Vagina (tissue), 2 donors: ENCODE measurements around the gene ATXN1. TPM values are rescaled to one million over a fixed set of nuclear protein-coding genes. Genes with fewer than 3 reads are reported as not detected.
A peak's percentile ranks its signal among the peaks of the same experiment; 100 is the strongest.

Source experiments
- DNase-seq, 2 donors: peaks; one replicate each; pipeline ENCODE4 v3.0.0-alpha.2; 2017; ENCODE audit errors: extremely low spot score in 2 of 2
- H3K27ac ChIP-seq: fragments of 200-600 bp; sonication (generic); one replicate; pipeline ENCODE4 v1.5.1; 2019
- H3K27me3 ChIP-seq: fragments of 200-600 bp; sonication (generic); one replicate; pipeline ENCODE4 v1.5.1; 2019
- H3K36me3 ChIP-seq, 2 donors: fragments of 200-600 bp; sonication (generic); one replicate each; pipeline ENCODE4 v1.5.1; 2017 to 2019
- H3K4me1 ChIP-seq: fragments of 200-600 bp; sonication (generic); one replicate; pipeline ENCODE4 v1.5.1; 2019
- H3K4me3 ChIP-seq, 2 donors: fragments of 200-600 bp; sonication (generic); 1 replicate in 1 of 2; 2 replicates in 1 of 2; pipeline ENCODE4 v1.5.1; 2016 to 2019
- H3K9me3 ChIP-seq: fragments of 200-600 bp; sonication (generic); one replicate; pipeline ENCODE4 v1.5.1; 2019
- POLR2A ChIP-seq, 2 donors: fragments of 450-650 bp; IDR thresholded peaks; one replicate each; pipeline ENCODE4 v1.6.1; 2017; ENCODE audit warnings: antibody characterized with exemption in 2 of 2, mild to moderate bottlenecking in 2 of 2, moderate library complexity in 2 of 2
- POLR2AphosphoS5 ChIP-seq, 2 donors: sonication (generic); formaldehyde crosslinking; IDR thresholded peaks; one replicate each; pipeline ENCODE4 v1.9.0; 2017; ENCODE audit warnings: antibody characterized with exemption in 2 of 2, mild to moderate bottlenecking in 2 of 2, low read depth in 1 of 2; ENCODE audit not compliant: insufficient read depth in 1 of 2
- intact Hi-C: fragments of 100-400 bp; cut with DNase I; formaldehyde crosslinking; loops from one replicate; pipeline ENCODE4 v1.15.1; 2023
- total RNA-seq: library from RNA; depleted of rRNA; stranded (reverse); fragments of >200 nt; gene quantifications from one replicate; pipeline ENCODE4 v1.2.3, GENCODE V29; 2016
- TF ChIP-seq, protein P1 (sequence below), 3 experiments: fragments of 450-650 bp in 2 of 3; fragments of 200-600 bp in 1 of 3; sonication (generic) in 1 of 3; IDR thresholded peaks; one replicate each; pipeline ENCODE4 v1.5.1; 2017 to 2019; ENCODE audit warnings: antibody characterized with exemption in 3 of 3, mild to moderate bottlenecking in 2 of 3, moderate library complexity in 2 of 3

The ATXN1 gene
- total RNA-seq, 1 donor from 2014 or later: 43.2 TPM

DNA sequence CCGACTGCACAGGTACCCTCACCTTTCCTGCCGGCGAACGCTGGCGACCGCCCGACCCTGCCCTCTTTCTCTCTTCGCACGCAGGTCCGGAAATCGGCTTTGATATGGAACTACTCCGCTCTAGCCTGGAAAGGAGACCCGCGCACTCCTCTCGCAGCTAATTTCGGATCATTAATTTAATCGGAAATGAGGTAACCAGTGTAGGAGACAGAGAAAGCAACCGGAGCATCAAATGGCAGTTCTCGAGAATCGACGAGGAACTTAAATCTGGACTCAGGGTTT, 949 bp upstream of the ATXN1 start:
- no peaks in the 10 kb centered on the region for H3K36me3 ChIP-seq
- peak overlapping the region; percentile 88 to 93 for H3K4me3 ChIP-seq
- DNase-seq: no peak
- H3K27ac ChIP-seq: peak overlapping the region; percentile 99
- intact Hi-C loops: loop anchor here (5.0 to 10.0 kb wide), 4 partner anchors 217 to 430 kb away; no protein-coding TSS in a partner anchor
- TF ChIP-seq POLR2A (IDR thresholded peaks at IDR 0.05) (no peak), POLR2AphosphoS5 (IDR thresholded peaks at IDR 0.05; ENCODE audit: insufficient read depth in 1 of 2, low read depth in 1 of 2) (peak in 1 of 2 donors; percentile 50)
- TF ChIP-seq, protein P1, sequence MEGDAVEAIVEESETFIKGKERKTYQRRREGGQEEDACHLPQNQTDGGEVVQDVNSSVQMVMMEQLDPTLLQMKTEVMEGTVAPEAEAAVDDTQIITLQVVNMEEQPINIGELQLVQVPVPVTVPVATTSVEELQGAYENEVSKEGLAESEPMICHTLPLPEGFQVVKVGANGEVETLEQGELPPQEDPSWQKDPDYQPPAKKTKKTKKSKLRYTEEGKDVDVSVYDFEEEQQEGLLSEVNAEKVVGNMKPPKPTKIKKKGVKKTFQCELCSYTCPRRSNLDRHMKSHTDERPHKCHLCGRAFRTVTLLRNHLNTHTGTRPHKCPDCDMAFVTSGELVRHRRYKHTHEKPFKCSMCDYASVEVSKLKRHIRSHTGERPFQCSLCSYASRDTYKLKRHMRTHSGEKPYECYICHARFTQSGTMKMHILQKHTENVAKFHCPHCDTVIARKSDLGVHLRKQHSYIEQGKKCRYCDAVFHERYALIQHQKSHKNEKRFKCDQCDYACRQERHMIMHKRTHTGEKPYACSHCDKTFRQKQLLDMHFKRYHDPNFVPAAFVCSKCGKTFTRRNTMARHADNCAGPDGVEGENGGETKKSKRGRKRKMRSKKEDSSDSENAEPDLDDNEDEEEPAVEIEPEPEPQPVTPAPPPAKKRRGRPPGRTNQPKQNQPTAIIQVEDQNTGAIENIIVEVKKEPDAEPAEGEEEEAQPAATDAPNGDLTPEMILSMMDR (IDR thresholded peaks at IDR 0.05): no peak
- H3K9me3 ChIP-seq: no peaks in the 10 kb centered on the region
- H3K4me1 ChIP-seq: peaks cover 33% of the 10 kb centered on the region
- no peaks in the 10 kb centered on the region for H3K27me3 ChIP-seq

DNA sequence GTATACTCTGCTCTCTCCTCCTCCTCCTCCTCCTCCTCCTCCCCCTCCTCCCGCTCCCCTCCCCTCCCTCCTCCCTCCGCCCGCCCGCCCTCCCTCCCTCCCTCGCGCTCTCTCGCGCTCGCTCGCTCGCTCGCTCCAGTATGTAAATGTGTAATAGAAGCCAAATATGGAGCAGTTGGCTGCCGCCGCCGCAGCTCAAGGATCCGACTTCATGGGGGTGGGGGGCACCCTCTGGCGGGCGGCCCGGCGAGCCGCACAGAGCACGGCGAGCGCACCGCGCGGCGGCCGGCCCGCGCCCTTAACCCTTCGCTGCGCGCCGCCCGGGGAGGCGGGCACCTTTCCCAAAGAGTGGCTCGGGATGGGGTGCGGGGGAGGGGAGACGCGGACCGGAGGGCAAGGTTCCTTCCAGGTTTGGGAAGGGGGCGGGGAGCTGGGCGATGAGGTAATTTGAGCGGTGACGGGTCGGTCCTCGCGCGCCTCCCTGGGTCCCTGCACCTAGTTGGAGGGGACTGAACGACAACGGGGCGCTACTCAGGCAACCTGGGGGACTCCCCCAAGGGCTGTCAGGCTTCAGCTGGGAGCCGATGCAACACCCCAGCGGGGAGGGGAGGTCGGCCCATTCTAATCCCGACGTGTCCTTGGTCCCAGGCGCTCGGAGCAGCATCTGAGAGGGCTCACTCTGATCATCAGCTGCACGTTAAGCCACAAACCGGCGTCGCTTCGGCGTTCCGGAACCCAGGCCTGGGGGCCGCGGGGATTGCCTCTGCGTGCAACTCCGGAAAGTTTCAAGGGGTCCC, 409 bp upstream of the ATXN1 start:
- intact Hi-C loops: loop anchor here (5.0 to 10.0 kb wide), 4 partner anchors 217 to 429 kb away; no protein-coding TSS in a partner anchor
- Histone ChIP-seq H3K4me1 (peaks cover 39% of the 10 kb centered on the region), H3K27me3 (no peaks in the 10 kb centered on the region), H3K27ac (peak overlapping the region; percentile 99), H3K36me3 (no peaks in the 10 kb centered on the region), H3K9me3 (no peaks in the 10 kb centered on the region), H3K4me3 (peak overlapping the region; percentile 88 to 93)
- TF ChIP-seq, protein P1 (IDR thresholded peaks at IDR 0.05): peak in 1 of 3 experiments; percentile 7
- peak in 1 of 2 donors; percentile 77 for TF ChIP-seq POLR2AphosphoS5 (IDR thresholded peaks at IDR 0.05; ENCODE audit: insufficient read depth in 1 of 2, low read depth in 1 of 2)
- peak in 1 of 2 donors; percentile 7 for TF ChIP-seq POLR2A (IDR thresholded peaks at IDR 0.05)
- DNase-seq: peak in 1 of 2 donors; percentile 95

DNA sequence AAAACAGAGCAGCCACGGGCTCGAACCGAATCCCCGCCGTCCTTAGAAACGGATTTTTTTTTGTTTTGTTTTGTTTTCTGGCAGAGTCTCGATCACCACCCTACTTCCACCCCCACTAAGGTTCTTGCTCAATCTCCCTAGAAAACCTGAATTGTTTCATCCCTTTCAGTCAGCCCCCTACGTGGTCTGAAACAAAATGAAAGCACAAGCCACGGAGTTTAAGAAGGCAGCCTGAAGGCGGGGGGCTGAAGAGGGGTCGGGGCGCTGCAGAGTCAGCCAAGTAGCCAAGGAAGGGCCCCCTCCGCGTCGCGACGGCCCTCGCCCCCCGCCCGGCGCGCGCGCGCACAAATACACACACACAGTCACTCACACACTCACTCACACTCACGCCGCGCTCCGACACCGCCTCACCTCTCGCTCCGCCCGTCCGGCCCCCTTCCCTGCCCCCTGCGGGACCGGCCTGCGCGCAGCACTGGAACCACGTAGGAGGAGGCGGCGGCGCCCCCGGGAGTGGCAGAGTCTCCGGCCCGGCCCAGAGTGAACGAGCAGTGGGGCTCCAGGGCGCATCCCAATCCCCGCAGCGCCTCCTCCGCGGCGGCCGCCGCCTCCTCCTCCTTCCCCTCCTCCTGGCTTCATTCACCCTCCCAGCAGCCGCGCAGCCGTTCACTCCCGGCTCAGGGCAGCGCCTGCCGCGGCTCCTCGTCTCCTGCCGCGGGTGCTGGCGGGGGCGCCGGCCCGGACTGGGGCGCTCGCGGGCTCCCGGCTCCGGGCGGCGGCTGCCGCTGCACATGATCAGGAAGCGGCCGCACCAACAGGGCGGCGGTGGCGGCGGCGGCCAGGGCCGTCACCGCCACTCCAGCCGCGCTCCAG, 1.4 kb downstream of the ATXN1 start:
- TF ChIP-seq POLR2AphosphoS5 (IDR thresholded peaks at IDR 0.05; ENCODE audit: insufficient read depth in 1 of 2, low read depth in 1 of 2) (peak in 1 of 2 donors; percentile 94), POLR2A (IDR thresholded peaks at IDR 0.05) (peak in 1 of 2 donors; percentile 74)
- TF ChIP-seq, protein P1 (IDR thresholded peaks at IDR 0.05): no peak
- H3K9me3 ChIP-seq: no peaks in the 10 kb centered on the region
- H3K27ac ChIP-seq: peak overlapping the region; percentile 99
- H3K36me3 ChIP-seq: no peaks in the 10 kb centered on the region
- no peak for DNase-seq
- intact Hi-C loops: loop anchor here (5.0 to 10.0 kb wide), 4 partner anchors 215 to 428 kb away; no protein-coding TSS in a partner anchor
- no peaks in the 10 kb centered on the region for H3K27me3 ChIP-seq
- peaks cover 41% of the 10 kb centered on the region for H3K4me1 ChIP-seq
- H3K4me3 ChIP-seq: peak overlapping the region; percentile 88 to 93

DNA sequence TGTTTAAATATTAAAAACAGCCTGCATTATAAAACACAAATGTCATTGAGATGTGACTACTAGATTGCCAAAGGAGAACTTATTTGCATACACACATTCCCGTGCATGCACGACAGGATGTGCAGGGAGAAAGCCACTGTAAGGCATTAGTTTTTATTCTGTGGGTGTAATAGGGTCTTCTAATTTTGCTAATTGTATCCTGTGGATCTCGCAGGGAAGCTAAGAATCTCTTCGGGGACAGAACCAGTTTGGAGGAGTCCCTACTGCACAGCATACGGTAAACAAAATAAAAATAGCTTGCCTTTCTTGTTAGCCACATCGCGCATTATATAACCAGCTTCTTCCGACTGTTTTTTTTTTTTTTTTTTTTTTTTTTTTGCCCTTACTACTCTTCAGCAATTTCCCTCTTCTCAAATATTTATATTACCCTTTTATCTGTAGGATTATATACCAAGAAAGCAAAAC, 2.0 kb downstream of the ATXN1 start:
- Histone ChIP-seq H3K27me3 (no peaks in the 10 kb centered on the region), H3K4me3 (peak overlapping the region; percentile 88 to 93), H3K36me3 (no peaks in the 10 kb centered on the region), H3K27ac (peak overlapping the region; percentile 99), H3K9me3 (no peaks in the 10 kb centered on the region), H3K4me1 (peaks cover 43% of the 10 kb centered on the region)
- DNase-seq: no peak
- intact Hi-C loops: no loop called here
- TF ChIP-seq, protein P1 (IDR thresholded peaks at IDR 0.05): no peak
- TF ChIP-seq POLR2AphosphoS5 (IDR thresholded peaks at IDR 0.05; ENCODE audit: insufficient read depth in 1 of 2, low read depth in 1 of 2): no peak
- no peak for TF ChIP-seq POLR2A (IDR thresholded peaks at IDR 0.05)
